Spinal cord (tissue), 4 donors: ENCODE results near the gene COX19. TPM values are rescaled to one million over a fixed set of nuclear protein-coding genes. Genes with fewer than 3 reads are reported as not detected.

ENCODE experiments used
- polyA plus RNA-seq, 2 donors: library from polyadenylated mRNA; unstranded; fragments of 120-200 nt; gene quantifications; one replicate each; pipeline ENCODE4 v1.2.1, GENCODE V29; 2013; ENCODE audit not compliant: insufficient read length in 2 of 2
- small RNA-seq: library from RNA; depleted of rRNA; stranded (forward); fragments of <200 nt; gene quantifications from one replicate; pipeline ENCODE3, GENCODE V24; 2014; ENCODE audit warnings: low replicate concordance
- total RNA-seq, 2 donors: library from RNA; depleted of rRNA in 1 of 2; stranded (reverse); fragments of 120-200 nt in 1 of 2; fragments of >200 nt in 1 of 2; gene quantifications; one replicate each; pipeline versions ENCODE4 v1.2.3 to v1.2.4, GENCODE V29; 2013 to 2014

The COX19 gene
- total and polyA plus RNA-seq, 4 donors = 11.7 to 19.6 (median 17.1) TPM

Small RNA genes lying within 50 kb of the gene (small RNA-seq; reads per million reads assigned to genes)
- 37.7 reads per million, percentile 97 among the genes with 10 or more reads in this experiment for gene MIR339

Other genes with a start within 250 kb of the COX19 start
- gene DNAAF5, start 248.8 kb downstream of the COX19 start, total RNA-seq = 10 to 100 TPM; 10.9 to 22.4 TPM
- gene DNAAF5, start 248.8 kb downstream of the COX19 start, polyA plus RNA-seq = 10 to 100 TPM; 22.4 to 23.3 TPM
- 100 to 1,000 TPM in 1 of 2 donors, 10 to 100 TPM in 1; 53.1 to 105 TPM for gene PRKAR1B, start 248.3 kb downstream of the COX19 start, total RNA-seq
- gene PRKAR1B, start 248.3 kb downstream of the COX19 start, polyA plus RNA-seq = 100 to 1,000 TPM; 220 to 238 TPM
- gene SUN1, start 143.1 kb downstream of the COX19 start, total RNA-seq = 100 to 1,000 TPM; 166 to 185 TPM
- gene SUN1, start 143.1 kb downstream of the COX19 start, polyA plus RNA-seq = 100 to 1,000 TPM; 114 to 175 TPM
- 10 to 100 TPM; 17.7 to 23.1 TPM for gene GET4, start 99.0 kb downstream of the COX19 start, total RNA-seq
- gene GET4, start 99.0 kb downstream of the COX19 start, polyA plus RNA-seq = 10 to 100 TPM; 43.3 to 54.3 TPM
- 10 to 100 TPM; 30.8 to 65.6 TPM for gene ADAP1, start 20.9 kb downstream of the COX19 start, total RNA-seq
- gene ADAP1, start 20.9 kb downstream of the COX19 start, polyA plus RNA-seq = 100 to 1,000 TPM in 1 of 2 donors, 10 to 100 TPM in 1; 92.4 to 116 TPM
- gene CYP2W1, start 7.6 kb upstream of the COX19 start, total RNA-seq = 1 to 10 TPM; 1.4 to 1.8 TPM
- under 1 TPM; 0.44 to 0.71 TPM for gene CYP2W1, start 7.6 kb upstream of the COX19 start, polyA plus RNA-seq
- 1 to 10 TPM; 3.9 to 6.4 TPM for gene GPR146, start 69.0 kb upstream of the COX19 start, total RNA-seq
- gene GPR146, start 69.0 kb upstream of the COX19 start, polyA plus RNA-seq = 1 to 10 TPM; 3.2 to 4.0 TPM
- gene GPER1, start 112.6 kb upstream of the COX19 start, total RNA-seq = 10 to 100 TPM in 1 of 2 donors, 1 to 10 TPM in 1; 3.3 to 12.2 TPM
- gene GPER1, start 112.6 kb upstream of the COX19 start, polyA plus RNA-seq = 10 to 100 TPM in 1 of 2 donors, 1 to 10 TPM in 1; 9.9 to 10.2 TPM
- 10 to 100 TPM; 29.8 to 29.9 TPM for gene ZFAND2A, start 184.6 kb upstream of the COX19 start, total RNA-seq
- 10 to 100 TPM; 57.3 to 58.0 TPM for gene ZFAND2A, start 184.6 kb upstream of the COX19 start, polyA plus RNA-seq